Measurements from ENCODE around the gene PGLYRP4.
"Not testable (repeated sequence)": the region's sequence is repeated elsewhere in the genome, so short reads cannot be mapped to it uniquely, and the experiment has no call there.

Gene PGLYRP4

DNA sequence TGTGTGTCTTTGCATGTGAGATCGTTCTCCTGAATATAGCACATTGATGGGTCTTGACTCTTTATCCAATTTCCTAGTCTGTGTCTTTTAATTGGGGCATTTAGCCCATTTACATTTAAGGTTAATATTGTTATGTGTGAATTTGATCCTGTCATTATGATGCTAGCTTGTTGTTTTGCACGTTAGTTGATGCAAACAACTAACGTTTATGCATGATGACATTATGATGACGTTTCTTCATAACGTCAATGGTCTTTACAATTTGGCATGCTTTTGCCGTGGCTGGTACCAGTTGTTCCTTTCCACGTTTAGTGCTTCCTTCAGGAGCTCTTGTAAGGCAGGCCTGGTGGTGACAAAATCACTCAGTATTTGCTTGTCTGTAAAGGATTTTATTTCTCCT, 30.5 kb downstream of the PGLYRP4 start:
- not testable (repeated sequence) for DNase-seq (ENCODE audit: low read depth); H3K9ac ChIP-seq (ENCODE audit: low read length); H3K27me3 ChIP-seq (replicated peaks; ENCODE audit: control insufficient read depth, insufficient read depth, low read length); H3K4me3 ChIP-seq (ENCODE audit: low read length); H3K36me3 ChIP-seq (ENCODE audit: control insufficient read depth, insufficient read depth, low read length, severe bottlenecking); H3K4me1 ChIP-seq (ENCODE audit: control insufficient read depth, insufficient read depth, low read length)
- peaks cover 19% of the 10 kb centered on the region for H3K9me3 ChIP-seq (ENCODE audit: control insufficient read depth, low read length)

DNA sequence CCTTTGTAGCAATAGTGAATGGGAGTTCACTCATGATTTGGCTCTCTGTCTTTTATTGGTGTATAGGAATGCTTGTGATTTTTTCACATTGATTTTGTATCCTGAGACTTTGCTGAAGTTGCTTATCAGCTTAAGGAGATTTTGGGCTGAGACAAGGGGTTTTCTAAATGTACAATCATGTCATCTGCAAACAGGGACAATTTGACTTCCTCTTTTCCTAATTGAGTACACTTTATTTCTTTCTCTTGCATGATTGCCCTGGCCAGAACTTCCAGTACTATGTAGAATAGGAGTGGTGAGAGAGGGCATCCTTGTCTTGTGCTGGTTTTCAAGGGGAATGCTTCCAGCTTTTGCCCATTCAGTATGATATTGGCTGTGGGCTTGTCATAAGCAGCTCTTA, 32.6 kb downstream of the PGLYRP4 start:
- H3K4me3 ChIP-seq (ENCODE audit: low read length); H3K9me3 ChIP-seq (ENCODE audit: control insufficient read depth, low read length); H3K9ac ChIP-seq (ENCODE audit: low read length); H3K36me3 ChIP-seq (ENCODE audit: control insufficient read depth, insufficient read depth, low read length, severe bottlenecking); H3K4me1 ChIP-seq (ENCODE audit: control insufficient read depth, insufficient read depth, low read length); H3K27me3 ChIP-seq (replicated peaks; ENCODE audit: control insufficient read depth, insufficient read depth, low read length); DNase-seq (ENCODE audit: low read depth): not testable (repeated sequence)

GRCh38 chr1:153314388-153314787, 34.3 kb downstream of the PGLYRP4 start:
- H3K27me3 ChIP-seq (replicated peaks; ENCODE audit: control insufficient read depth, insufficient read depth, low read length); H3K9ac ChIP-seq (ENCODE audit: low read length); H3K36me3 ChIP-seq (ENCODE audit: control insufficient read depth, insufficient read depth, low read length, severe bottlenecking); H3K4me3 ChIP-seq (ENCODE audit: low read length); H3K9me3 ChIP-seq (ENCODE audit: control insufficient read depth, low read length); DNase-seq (ENCODE audit: low read depth); H3K4me1 ChIP-seq (ENCODE audit: control insufficient read depth, insufficient read depth, low read length): not testable (repeated sequence)

- H3K27me3 ChIP-seq (replicated peaks; ENCODE audit: control insufficient read depth, insufficient read depth, low read length) = peaks cover 10% of the 10 kb centered on the region
- DNase-seq (ENCODE audit: low read depth) = no peak
- H3K9me3 ChIP-seq (ENCODE audit: control insufficient read depth, low read length) = no peaks in the 10 kb centered on the region
- no peaks in the 10 kb centered on the region for H3K4me1 ChIP-seq (ENCODE audit: control insufficient read depth, insufficient read depth, low read length)
- H3K4me3 ChIP-seq (ENCODE audit: low read length) = no peak overlapping the region
- no peaks in the 10 kb centered on the region for H3K36me3 ChIP-seq (ENCODE audit: control insufficient read depth, insufficient read depth, low read length, severe bottlenecking)
- H3K9ac ChIP-seq (ENCODE audit: low read length) = no peak overlapping the region
Measured at GRCh38 chr1:153313288-153313687, 35.4 kb downstream of the PGLYRP4 start.

- no peak for DNase-seq (ENCODE audit: low read depth)
- Histone ChIP-seq H3K36me3 (ENCODE audit: control insufficient read depth, insufficient read depth, low read length, severe bottlenecking) (no peaks in the 10 kb centered on the region), H3K4me3 (ENCODE audit: low read length) (no peak within 1 kb of the TSS), H3K27me3 (replicated peaks; ENCODE audit: control insufficient read depth, insufficient read depth, low read length) (peaks cover 10% of the 10 kb centered on the region), H3K9ac (ENCODE audit: low read length) (no peak within 1 kb of the TSS), H3K4me1 (ENCODE audit: control insufficient read depth, insufficient read depth, low read length) (no peaks in the 10 kb centered on the region), H3K9me3 (ENCODE audit: control insufficient read depth, low read length) (no peaks in the 10 kb centered on the region)
Measured at GRCh38 chr1:153312570-153313186, 36.0 kb downstream of the PGLYRP4 start, which contains the start of gene PGLYRP3. PGLYRP3 (minus strand) TSS chr1:153312952; CDS start chr1:153310665, 2,287 bp downstream.

DNA sequence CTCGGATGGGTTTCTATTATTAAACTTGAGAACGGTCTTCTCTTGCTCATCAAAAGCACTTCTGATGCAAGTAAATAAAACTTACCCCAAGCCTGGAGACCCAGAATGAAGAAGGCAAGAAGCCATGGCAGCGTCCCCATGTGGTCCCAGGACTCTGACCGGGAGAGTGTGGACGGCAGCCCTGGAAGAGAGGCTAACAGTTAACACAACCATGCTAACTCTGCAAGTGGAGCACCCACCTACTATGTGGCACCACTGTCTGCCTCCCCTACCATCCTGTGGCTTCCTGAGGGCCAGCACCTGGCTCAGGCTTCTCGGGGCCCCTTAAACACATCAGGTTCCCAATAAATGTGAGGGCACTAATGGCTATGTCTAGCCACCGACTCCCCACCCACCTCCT, 38.1 kb downstream of the PGLYRP4 start:
- Histone ChIP-seq H3K4me1 (ENCODE audit: control insufficient read depth, insufficient read depth, low read length) (no peaks in the 10 kb centered on the region), H3K36me3 (ENCODE audit: control insufficient read depth, insufficient read depth, low read length, severe bottlenecking) (no peaks in the 10 kb centered on the region), H3K9me3 (ENCODE audit: control insufficient read depth, low read length) (no peaks in the 10 kb centered on the region), H3K9ac (ENCODE audit: low read length) (no peak overlapping the region), H3K4me3 (ENCODE audit: low read length) (no peak overlapping the region), H3K27me3 (replicated peaks; ENCODE audit: control insufficient read depth, insufficient read depth, low read length) (peaks cover 13% of the 10 kb centered on the region)
- no peak for DNase-seq (ENCODE audit: low read depth)

GRCh38 chr1:153309441-153309840, 39.2 kb downstream of the PGLYRP4 start:
- peaks cover 15% of the 10 kb centered on the region for H3K27me3 ChIP-seq (replicated peaks; ENCODE audit: control insufficient read depth, insufficient read depth, low read length)
- H3K9ac ChIP-seq (ENCODE audit: low read length) = no peak overlapping the region
- no peaks in the 10 kb centered on the region for H3K4me1 ChIP-seq (ENCODE audit: control insufficient read depth, insufficient read depth, low read length)
- no peaks in the 10 kb centered on the region for H3K9me3 ChIP-seq (ENCODE audit: control insufficient read depth, low read length)
- H3K4me3 ChIP-seq (ENCODE audit: low read length) = no peak overlapping the region
- no peak for DNase-seq (ENCODE audit: low read depth)
- H3K36me3 ChIP-seq (ENCODE audit: control insufficient read depth, insufficient read depth, low read length, severe bottlenecking) = no peaks in the 10 kb centered on the region

- no peak overlapping the region for H3K9ac ChIP-seq (ENCODE audit: low read length)
- H3K36me3 ChIP-seq (ENCODE audit: control insufficient read depth, insufficient read depth, low read length, severe bottlenecking) = no peaks in the 10 kb centered on the region
- H3K4me3 ChIP-seq (ENCODE audit: low read length) = no peak overlapping the region
- H3K4me1 ChIP-seq (ENCODE audit: control insufficient read depth, insufficient read depth, low read length) = no peaks in the 10 kb centered on the region
- DNase-seq (ENCODE audit: low read depth) = no peak
- H3K27me3 ChIP-seq (replicated peaks; ENCODE audit: control insufficient read depth, insufficient read depth, low read length) = peaks cover 22% of the 10 kb centered on the region
- H3K9me3 ChIP-seq (ENCODE audit: control insufficient read depth, low read length) = no peaks in the 10 kb centered on the region
Measured at GRCh38 chr1:153308540-153308939, 40.1 kb downstream of the PGLYRP4 start.

DNA sequence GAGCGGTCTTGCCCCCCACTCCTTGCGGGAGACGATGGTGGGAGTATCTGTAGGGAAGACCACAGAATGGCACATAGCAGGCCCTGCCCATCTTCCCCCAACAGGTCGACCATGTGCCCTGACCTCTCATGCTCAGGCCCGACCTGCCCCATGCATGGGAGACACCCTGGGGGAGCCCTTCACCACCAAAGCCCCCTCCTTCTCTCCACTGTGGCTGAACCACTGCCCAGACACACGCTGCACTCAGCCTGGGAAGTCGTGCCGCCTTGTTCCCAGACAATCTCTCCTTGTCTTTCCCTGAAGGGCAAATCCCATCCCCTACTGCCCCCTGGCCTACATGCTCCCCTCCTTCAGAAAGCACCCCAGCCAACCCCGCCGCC, 41.4 kb downstream of the PGLYRP4 start:
- Histone ChIP-seq H3K36me3 (ENCODE audit: control insufficient read depth, insufficient read depth, low read length, severe bottlenecking) (no peaks in the 10 kb centered on the region), H3K4me3 (ENCODE audit: low read length) (no peak overlapping the region), H3K4me1 (ENCODE audit: control insufficient read depth, insufficient read depth, low read length) (no peaks in the 10 kb centered on the region), H3K9ac (ENCODE audit: low read length) (no peak overlapping the region), H3K9me3 (ENCODE audit: control insufficient read depth, low read length) (no peaks in the 10 kb centered on the region), H3K27me3 (replicated peaks; ENCODE audit: control insufficient read depth, insufficient read depth, low read length) (peaks cover 21% of the 10 kb centered on the region)
- no peak for DNase-seq (ENCODE audit: low read depth)

DNA sequence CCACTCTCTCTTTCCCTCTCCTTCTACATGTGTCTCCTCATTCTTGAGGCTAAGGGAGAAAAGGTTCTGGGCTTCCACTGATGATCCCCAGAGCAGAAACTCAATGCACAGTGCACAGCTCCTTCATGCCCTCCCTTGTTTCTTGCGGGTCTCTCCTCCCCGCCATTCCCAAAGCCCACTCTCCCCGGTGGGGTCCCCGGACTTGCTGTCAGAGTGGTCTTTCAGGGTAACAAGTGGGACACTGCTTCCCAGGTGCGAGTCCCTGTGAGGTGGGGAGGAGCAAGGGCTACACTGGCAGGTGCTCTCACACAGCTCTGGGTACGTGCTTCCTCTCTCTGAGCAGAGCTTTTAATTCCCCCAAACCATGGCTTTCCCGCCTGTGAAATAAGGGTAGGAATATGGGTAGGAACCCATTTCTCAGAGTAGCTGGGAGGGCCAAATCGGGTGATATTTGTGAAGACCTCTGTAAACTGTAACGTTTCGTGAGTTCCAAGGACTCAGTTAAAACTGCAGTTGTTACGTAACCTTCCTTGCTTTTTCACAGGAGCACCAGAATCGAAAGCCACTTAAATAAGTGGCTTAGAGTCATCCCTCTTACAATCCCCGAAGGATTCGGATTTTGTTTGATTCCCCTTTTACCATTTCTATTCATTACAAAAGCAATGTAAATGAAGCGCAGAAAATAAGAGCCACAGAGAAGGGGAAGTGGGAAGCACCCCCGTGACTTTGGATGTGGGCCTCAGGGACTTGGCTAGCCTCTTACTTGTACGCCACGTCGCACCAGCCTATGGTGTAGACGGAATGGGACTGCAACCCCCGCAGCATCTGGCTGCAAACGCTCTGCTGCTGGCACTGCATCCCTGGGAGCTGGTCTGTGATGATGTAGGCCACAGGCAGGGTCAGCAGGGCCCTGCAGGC, 42.1 kb downstream of the PGLYRP4 start:
- no peak overlapping the region for H3K4me3 ChIP-seq (ENCODE audit: low read length)
- H3K27me3 ChIP-seq (replicated peaks; ENCODE audit: control insufficient read depth, insufficient read depth, low read length) = peaks cover 20% of the 10 kb centered on the region
- DNase-seq (ENCODE audit: low read depth) = no peak
- H3K4me1 ChIP-seq (ENCODE audit: control insufficient read depth, insufficient read depth, low read length) = no peaks in the 10 kb centered on the region
- H3K36me3 ChIP-seq (ENCODE audit: control insufficient read depth, insufficient read depth, low read length, severe bottlenecking) = no peaks in the 10 kb centered on the region
- no peak overlapping the region for H3K9ac ChIP-seq (ENCODE audit: low read length)
- H3K9me3 ChIP-seq (ENCODE audit: control insufficient read depth, low read length) = no peaks in the 10 kb centered on the region

DNA sequence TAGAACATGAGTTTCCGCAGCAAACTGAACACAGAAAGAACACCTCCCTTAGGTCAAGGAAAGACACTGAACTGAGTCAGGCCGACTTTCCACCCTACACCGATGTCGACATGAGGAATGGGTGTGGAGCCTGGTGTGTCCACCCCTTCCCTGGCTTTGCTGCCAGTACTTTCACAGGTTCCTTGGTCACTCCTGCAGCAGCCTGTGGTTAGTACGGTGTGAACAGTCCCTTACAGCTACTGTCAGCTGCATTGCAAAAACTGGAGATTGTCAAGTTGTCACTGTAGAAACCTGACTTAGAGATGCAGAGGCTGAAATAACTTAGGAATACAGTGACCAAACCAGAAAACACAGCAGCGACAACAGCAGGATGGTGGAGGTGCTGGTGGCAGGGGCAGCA, 43.0 kb downstream of the PGLYRP4 start:
- no peak overlapping the region for H3K9ac ChIP-seq (ENCODE audit: low read length)
- peaks cover 25% of the 10 kb centered on the region for H3K27me3 ChIP-seq (replicated peaks; ENCODE audit: control insufficient read depth, insufficient read depth, low read length)
- no peaks in the 10 kb centered on the region for H3K36me3 ChIP-seq (ENCODE audit: control insufficient read depth, insufficient read depth, low read length, severe bottlenecking)
- DNase-seq (ENCODE audit: low read depth) = no peak
- no peaks in the 10 kb centered on the region for H3K4me1 ChIP-seq (ENCODE audit: control insufficient read depth, insufficient read depth, low read length)
- no peaks in the 10 kb centered on the region for H3K9me3 ChIP-seq (ENCODE audit: control insufficient read depth, low read length)
- no peak overlapping the region for H3K4me3 ChIP-seq (ENCODE audit: low read length)

Measured in adipocyte (in vitro differentiated cells).